GM21717 (cell line): ENCODE measurements around the gene BRD7.

Experiments
- ATAC-seq: cut with Tn5 transposase; IDR thresholded peaks from one replicate; pipeline ENCODE4 v1.9.1; 2021; ENCODE audit warnings: mild to moderate bottlenecking, moderate library complexity; ENCODE audit not compliant: unreplicated experiment

The BRD7 gene

DNA sequence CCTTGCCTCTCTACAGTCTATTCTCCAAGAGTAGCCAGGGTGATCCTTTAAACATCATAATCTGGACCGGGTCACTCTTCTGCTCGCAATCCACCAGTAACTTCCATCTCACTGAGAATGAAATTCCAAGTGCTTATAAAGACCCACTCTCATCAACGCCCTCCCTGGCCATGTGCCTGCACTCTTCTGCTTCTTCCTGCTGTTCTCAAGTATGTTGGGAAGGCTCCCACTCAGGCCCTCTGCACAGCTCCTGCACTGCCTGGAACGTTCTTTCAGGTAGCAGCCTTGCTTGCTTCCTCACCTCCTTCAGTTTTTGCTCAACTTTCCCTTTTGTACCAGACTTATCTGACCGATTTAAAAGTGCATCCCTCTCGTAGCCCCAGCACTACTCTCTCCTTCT, 44.4 kb downstream of the BRD7 start:
- ATAC-seq, result no peak

DNA sequence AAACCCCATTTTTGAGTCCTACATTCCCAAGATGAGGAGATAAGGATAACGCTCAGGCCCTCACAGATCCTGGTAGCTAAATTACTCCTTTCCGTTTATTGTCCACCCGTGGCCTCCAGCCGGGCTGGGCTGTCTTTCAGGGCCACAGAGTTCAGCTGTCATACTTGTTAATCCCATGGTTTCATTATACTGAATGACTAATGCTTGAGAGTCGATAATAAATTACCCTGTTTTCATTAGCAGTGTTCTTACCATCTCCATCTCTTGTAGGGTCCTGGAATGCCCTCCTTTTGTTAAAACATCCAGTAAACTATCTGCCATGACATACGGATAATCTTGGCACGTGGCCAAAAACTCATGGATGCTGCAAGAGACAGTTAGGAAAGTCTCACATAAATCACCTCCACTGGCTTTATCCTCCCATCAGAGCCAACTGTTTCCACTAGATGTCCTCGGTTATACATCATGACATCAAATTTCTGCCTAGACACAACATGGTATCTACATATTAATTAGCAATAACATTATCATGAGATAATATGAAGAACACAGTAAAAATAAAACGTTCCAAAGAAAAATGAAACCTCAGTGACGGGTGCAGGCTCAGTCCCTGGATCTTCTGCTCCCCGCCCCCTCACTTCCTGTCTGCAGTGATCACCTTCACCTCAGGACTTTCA, 45.3 kb downstream of the BRD7 start:
- no peak for ATAC-seq

DNA sequence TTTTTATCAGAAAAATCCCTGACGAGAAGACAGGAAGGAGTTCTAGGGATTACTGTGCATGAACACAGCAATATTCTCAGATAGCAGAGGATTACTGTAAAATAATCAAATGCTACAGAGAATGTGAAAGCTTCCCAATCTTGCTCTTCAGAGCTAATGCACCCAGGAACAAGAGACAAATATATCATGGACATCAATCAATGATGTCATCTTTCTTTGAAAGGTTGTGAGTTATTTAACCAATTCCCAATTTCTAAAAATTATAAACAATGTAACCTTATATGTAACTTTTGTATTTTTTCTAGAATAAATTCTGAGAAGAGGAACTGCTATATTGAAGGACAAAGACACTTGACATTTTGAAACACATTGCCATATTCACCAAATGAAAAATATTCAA, 46.5 kb downstream of the BRD7 start:
- no peak for ATAC-seq

DNA sequence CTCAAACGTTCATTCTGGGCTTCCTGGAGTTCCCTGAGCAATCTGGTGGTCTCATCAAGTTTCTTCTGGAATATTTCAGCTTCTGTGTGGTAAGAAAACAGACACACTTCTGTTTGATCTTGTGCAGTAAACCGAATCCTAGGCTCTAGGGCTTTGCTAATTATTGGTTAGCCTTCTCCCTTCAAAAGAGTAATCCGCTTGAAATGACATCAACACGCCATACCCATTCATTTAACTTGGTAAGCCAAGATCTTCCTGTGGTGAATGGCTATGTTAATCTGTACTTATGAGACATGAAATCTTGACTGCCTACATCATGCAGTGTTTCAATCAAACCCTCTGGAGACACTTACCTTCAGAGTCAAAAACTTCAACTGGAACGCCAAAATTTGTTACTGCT, 48.5 kb downstream of the BRD7 start:
- ATAC-seq, result no peak

DNA sequence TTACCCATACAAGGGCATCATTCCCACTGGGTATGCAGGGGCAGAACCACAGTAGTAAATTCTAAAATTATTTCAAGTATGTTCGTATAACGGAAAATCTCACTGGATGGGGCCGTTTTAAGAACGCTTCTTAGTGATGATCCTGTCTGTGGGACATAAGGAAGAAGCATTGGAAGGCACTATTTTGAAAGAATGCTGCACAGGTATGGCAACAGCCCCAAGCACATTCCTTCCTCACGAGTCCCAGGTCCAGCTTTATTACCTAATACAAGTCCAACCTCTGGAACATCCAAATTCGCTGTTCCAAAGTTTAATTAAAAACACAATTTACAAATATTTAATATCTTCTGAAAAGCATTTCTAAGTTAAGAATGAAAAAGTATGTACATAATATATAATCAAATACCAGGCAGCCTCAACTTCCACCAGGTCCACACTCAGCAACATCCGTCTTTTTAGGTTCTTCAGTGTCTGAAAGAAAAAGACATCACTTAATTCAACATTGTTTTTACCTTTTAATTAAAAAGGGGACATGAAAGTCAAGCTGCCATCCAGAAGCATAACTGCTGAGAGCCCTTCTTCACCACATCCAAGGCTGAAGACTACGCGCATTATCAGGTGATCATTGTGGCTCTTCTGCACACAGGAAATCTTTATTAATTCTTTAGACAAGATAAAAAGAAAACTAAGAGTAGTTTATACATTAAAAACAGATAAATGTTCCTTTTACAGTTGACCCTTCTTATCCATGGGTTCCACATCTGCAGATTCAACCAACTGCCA, 49.8 kb downstream of the BRD7 start:
- no peak for ATAC-seq

DNA sequence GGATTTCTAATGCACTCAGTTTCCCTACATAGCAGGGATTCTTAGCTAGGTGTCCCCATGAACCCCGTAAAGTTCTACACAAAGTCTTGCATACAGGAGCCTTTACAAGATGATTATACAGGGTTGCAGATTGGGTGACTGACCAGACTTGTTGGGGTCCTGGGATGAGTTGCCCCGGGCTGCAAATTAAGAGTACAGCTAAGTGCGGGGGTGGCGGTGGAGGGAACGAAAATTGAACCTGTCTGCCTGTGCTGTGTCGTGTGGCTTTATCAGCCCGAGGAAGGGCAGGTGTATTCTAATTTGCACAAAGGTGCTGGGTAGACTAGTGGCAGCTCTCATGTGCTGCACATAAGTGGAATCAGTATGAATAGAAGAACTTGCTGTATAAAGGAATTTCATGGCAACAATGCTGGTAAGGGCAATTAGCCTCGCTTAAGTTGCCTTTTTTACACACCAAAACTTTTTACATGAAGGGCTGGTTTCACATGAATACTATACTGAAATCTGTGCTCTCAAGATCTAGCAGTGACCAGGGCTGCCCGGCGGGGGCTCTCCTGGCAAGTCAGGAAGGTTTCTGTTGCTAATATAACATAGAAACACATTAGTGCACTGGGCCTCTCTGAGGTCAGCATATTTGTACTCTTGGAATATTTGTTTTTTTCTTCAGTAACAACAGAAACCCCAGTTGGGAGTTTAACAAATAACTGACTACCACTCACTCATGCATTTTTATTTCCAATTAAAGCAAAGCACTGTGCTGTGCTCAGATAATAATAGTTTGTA, 51.7 kb downstream of the BRD7 start:
- ATAC-seq, result no peak

DNA sequence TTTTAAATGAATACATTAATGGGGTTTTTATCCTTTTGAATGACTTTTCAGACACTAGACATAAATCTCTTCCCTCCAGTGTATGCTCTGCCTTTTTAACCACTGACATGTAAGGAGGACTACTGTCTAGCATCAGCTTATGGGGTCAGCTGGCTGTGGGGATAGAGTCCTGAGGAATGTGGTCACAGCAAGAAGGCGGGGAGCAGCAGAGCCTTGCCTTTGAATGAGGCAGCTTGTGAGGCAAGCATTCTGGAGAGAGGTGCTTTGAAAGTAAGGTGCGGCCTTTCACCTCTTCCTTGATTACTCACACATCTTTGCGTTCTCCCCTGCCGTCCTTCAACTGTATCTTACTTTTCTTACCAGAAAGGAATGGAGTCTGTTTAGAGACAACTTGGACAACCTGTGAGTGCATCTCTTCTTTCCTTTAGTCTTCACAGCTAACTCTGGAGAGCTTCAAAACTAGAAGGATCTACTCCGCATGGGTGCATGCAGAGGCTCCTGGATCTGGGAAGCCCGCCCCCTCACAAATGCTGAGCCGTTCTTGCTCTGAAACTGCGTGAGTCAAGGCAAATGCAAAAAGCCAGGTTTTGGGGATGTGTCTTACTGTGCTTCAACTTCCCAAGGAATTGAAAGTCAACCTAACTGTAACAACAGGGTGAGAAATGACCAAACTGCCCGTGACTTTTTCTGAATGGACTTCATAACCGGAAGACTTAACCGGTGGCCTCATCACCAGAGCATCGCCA, 52.5 kb downstream of the BRD7 start:
- ATAC-seq, result no peak

DNA sequence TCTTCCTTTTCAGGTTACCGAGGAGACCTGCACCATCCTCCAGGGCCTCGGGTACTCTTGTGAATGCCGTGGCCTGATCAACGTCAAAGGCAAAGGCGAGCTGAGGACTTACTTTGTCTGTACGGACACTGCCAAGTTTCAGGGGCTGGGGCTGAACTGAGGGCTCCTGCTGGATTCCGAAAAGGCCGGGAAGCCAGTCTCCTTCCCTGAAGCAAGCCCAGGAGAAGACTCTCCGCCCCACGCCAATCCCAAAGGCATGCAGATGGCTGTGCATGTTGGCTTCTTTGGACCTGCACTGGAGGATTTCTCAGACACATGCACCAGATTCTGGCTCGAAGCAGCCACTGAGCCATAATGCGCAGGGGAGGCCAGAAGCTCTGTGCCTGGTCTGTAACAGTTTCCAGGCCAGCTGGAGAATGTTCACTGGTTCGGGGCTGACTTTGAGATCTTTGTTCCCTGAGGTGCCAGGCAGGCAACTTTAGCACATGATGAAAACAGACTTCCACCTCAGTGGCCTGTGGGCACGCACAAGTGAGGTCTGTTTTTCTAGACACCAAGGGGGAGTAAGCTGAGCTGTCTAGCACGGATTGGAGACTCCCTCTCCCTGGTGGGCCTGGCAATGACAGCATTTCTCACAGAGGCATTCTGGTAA, 53.3 kb downstream of the BRD7 start:
- no peak for ATAC-seq

DNA sequence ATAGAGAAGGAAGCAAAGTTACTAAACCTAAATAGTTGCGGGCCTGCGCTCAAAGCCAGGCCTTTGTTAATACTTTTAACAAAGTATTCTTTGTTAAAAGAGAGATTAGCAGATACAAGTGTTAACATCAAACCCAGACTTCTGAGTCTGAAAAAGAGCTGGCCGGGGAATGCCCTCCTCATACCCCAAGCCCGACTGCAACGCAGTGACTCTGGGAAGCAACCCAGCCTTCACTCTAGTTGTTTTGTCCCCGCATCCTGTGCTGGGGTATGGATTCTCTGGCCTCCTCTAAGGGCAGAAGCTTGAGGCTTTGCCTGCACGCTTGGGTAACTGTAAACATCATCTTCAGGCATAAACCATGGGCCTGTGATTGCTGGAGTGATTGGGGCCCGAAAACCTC, 54.1 kb downstream of the BRD7 start:
- ATAC-seq, result no peak

DNA sequence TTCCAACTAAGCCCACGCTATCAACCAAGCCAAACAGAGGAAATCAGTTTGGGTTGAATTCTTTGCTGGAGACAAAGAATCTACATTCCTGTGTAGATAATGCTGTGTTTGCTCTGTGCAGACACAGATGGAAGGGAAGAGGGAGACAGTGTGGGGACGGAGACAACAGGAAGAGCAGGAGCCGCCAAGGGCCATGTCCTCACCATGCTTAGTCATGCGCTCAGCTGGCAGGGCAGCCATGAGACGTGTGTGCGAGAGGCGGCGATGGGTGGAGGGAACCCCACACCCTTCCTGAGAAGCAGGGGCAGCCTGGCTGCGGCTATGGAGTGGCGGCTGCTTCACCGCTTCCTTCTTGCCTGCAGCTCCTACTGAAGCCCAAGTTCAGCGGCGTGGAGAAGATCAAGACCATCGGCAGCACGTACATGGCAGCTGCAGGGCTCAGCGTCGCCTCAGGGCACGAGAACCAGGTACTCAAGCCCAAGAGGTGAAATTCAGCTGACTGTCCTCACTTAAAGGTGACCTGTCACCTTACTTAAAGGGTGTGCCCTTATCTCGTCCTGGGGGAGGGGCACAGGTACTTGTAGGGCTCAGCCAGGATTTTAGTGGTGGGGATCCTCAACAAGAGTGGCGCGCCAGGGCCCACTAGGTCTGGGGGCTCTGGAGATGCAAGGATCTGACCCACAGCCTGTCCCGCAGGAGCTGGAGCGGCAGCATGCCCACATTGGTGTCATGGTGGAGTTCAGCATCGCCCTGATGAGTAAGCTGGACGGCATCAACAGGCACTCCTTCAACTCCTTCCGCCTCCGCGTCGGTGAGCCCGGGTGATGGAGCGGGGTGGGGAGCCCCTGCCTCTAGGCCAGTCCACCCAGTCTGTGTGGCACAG, 55.0 kb downstream of the BRD7 start:
- ATAC-seq, result no peak

DNA sequence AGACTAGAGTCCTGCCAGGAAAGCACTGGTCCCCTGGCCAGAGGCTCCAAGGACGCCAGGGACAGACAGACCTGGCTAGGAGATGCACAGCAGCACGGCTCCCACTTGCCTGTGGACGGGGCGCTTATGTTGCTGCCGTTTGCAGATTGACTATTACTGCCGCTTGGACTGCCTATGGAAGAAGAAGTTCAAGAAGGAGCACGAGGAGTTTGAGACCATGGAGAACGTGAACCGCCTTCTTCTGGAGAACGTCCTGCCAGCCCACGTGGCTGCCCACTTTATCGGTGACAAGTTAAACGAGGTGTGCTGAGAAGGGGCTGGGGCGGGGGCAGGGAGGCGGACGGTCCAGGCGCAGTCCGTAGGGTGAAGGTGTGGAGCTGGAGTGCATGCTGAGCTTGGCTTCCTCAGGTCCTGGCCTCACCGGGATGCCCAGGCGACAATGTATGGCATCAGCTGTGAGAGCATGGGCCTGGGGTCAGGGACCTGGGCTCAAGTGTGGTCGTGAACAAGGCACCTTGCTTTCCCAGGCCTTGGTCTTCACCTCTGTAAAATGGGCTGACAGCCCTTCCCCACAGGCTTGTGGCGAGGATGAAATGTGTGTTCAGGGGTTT, 56.8 kb downstream of the BRD7 start:
- no peak for ATAC-seq

DNA sequence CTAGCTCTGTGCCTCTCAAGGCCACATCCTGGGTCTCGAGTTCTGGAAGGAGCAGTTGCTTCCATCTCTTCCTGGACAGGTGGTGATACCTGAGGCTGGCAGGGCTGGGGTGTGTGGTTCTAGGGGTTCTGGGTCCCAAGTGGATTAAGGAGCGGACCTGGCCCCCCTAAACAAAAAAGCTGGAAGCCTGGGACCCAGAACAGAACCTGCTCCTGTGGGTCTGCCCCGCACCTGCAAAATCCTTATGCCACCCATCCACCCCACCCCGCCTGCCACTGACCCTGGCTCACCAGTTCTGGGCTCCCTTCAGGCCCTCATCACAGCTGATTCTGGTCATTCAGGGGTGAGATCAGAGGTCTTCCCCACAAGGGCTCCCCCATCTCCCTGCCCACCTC, 57.7 kb downstream of the BRD7 start:
- ATAC-seq, result no peak

DNA sequence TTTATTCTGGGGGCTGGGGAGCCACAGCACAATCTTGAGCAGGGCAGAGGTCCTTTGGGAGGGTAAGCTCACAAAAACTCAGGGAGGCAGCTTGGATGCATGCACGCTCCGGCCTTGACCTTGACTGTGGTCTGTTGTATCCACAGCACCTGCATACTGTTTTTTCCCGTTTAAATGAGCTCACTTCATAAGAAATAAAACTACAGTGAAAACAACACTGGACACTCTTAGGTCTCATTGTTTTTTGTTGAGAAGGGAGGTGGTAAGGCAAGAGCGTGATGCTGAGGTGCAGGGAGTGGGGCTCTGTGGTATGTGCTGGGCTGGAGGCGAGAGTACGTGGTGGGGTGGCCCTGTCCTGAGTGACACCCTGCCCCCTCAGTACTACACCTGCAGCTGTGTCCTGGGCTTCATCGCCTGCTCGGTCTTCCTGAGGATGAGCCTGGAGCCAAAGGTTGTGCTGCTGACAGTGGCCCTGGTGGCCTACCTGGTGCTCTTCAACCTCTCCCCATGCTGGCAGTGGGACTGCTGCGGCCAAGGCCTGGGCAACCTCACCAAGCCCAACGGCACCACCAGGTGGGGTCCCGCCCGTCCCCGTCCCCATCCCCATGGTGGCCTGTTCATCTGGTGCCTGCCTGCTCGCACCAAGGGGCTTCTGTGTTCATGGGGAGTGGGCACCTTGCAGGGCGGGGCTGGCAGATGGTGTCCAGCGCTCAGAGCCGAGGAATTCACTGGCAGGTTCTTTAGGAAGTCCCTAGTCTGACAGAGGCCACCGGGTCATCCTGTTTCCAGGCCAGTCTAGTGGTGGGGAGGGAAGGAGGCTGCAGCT, 58.3 kb downstream of the BRD7 start:
- no peak for ATAC-seq

DNA sequence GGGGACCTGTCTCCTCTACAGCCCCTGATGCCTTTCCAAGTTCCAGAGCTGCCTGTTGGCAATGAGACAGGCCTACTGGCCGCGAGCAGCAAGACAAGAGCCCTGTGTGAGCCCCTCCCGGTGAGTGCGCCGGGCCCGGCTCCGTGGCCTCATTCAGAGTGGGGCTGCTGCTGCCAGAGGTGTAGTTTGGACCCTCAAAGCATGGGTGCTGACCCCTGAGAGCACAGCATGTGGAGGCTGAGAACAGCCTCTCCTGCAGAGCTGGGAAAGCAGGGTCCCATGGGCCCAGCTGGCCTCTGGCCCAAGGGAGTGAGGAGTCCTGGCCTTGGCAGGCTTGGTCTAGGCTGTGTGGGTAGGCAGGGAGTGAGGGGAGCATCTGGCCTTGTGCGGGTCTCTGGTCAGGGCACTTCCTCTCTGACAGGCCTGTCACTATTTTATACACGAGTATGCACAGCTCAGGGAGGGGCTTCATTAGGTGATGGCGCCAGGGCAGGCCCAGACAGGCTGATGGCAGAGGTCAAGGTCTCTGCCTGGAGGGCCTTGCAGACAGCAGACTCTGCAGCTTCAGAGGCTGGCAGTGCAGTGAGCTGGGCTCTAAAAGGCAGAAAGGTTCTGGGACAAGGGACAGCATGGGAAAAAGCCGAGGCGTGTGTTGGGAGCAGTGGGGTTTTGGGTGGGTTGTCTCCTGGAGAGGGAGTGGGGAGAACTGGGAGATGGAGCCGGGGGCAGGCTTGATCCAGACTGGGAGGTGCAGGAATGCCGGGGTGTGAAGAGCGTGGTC, 59.1 kb downstream of the BRD7 start:
- ATAC-seq, result no peak

DNA sequence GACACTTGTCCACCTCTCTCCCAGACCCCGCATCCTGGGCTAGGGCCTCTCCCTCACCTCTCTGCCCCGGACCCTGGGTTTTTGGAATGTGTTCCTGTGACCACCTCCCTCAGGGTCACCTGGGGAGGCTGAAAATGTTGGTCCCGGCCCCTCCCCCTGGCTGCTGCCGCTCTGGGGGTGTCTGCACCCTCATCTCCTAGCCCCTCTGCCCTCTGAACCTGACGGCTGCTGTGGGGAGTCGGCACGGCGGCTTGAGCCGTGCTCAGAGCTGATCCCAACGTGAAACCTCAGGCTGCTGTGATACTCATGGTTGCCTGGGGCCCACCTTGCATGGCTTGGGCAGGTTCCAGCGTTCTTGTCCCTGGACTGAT, 59.6 kb downstream of the BRD7 start:
- no peak for ATAC-seq

DNA sequence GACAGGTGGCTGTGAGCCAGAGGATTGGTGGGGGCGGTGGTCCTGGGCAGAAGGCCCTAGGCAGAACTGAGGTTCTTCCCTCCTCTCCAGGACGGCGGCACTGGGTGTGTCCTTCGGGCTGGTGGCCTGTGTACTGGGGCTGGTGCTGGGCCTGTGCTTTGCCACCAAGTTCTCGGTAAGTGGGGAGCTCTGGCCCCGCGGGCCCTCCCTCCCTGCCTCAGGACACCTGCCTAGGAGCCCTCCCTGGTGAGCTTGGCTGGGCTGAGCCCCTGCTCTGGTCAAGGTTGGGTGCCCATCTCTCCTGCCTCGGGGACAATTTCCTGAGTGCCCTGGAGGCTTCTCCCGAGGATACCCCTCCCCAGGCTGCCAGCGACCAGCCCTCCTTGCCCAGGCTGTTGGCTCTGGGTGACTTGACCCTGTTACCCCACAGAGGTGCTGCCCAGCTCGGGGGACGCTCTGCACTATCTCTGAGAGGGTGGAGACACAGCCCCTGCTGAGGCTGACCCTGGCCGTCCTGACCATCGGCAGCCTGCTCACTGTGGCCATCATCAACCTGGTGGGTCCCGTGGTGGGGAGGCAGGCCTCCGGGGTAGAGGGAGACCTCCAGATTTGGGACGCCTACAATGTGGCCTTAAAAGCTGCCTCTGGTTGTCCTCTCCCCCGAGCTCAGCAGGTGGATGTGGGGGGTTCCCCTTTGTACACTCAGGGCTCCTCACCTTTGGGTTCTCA, 60.4 kb downstream of the BRD7 start:
- ATAC-seq, result no peak

DNA sequence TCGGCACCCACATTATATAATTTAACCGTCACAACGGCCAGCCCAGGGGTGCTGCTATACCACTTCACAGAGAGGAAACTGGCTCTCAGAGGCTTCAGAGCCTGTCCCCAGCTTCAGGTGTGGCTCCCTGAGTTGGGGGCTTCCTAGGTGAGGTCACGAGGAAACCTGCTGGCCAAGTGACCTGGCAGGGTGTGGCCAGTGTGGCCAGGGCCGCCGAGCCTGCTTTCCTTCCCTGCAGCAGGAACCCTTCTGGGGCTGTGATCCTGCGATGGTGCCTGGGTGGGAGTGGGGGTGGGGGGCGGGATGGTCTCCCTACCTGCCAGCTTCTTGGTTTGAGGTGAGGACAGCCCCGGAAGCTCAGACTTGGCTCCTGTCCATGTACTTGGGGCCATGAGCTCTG, 62.5 kb downstream of the BRD7 start:
- no peak for ATAC-seq
